Thoracic aorta (tissue), 2 donors: ENCODE data around the gene DBP. TPM values are rescaled to one million over a fixed set of nuclear protein-coding genes. Genes with fewer than 3 reads are reported as not detected.

Source experiments
- ATAC-seq: fragments of 150-250 bp; one replicate; pipeline ENCODE4 v1.8.0; 2017; ENCODE audit warnings: low read depth; ENCODE audit not compliant: insufficient number of reproducible peaks, low FRiP score
- DNase-seq: peaks from one replicate; pipeline ENCODE4 v3.0.0-alpha.2; 2020; ENCODE audit warnings: low spot score
- H3K27ac ChIP-seq, 2 donors: fragments of 200-600 bp; sonication (generic); 1 replicate in 1 of 2; 2 replicates in 1 of 2; pipeline ENCODE4 v1.5.1; 2016; ENCODE audit warnings: mild to moderate bottlenecking in 2 of 2, moderate library complexity in 2 of 2
- H3K27me3 ChIP-seq: fragments of 200-600 bp; sonication (generic); replicated peaks from 2 replicates; pipeline ENCODE4 v1.6.0; 2016; ENCODE audit warnings: mild to moderate bottlenecking; ENCODE audit not compliant: insufficient read depth
- H3K36me3 ChIP-seq: fragments of 200-600 bp; sonication (generic); one replicate; pipeline ENCODE4 v1.5.1; 2016
- H3K4me1 ChIP-seq, 2 donors: fragments of 200-600 bp; sonication (generic); 1 replicate in 1 of 2; 2 replicates in 1 of 2; pipeline versions ENCODE4 v1.5.1 to v1.6.0; 2016; ENCODE audit warnings: low read depth in 2 of 2, mild to moderate bottlenecking in 1 of 2; ENCODE audit not compliant: control insufficient read depth in 1 of 2
- H3K4me3 ChIP-seq: fragments of 200-600 bp; sonication (generic); 2 replicates; pipeline ENCODE4 v1.5.1; 2016; ENCODE audit warnings: mild to moderate bottlenecking
- H3K9me3 ChIP-seq: fragments of 200-600 bp; sonication (generic); 2 replicates; pipeline ENCODE4 v1.5.1; 2016
- CTCF ChIP-seq: fragments of 200-600 bp; sonication (generic); IDR thresholded peaks from one replicate; pipeline ENCODE4 v1.5.1; 2019; ENCODE audit warnings: antibody characterized with exemption
- total RNA-seq, 2 donors: library from RNA; depleted of rRNA; stranded (reverse); fragments of >200 nt; gene quantifications; one replicate each; pipeline versions ENCODE4 v1.1.0 to v1.2.3, GENCODE V29; 2016

The DBP gene
- total RNA-seq, 2 donors from 2014 or later, result 3.9 to 15.0 TPM

GRCh38 chr19:48603449-48603848, 33.7 kb downstream of the DBP start:
- TF ChIP-seq CTCF, result no peak
- Histone ChIP-seq H3K9me3 (no peaks in the 10 kb centered on the region), H3K4me1 (no peaks in the 10 kb centered on the region), H3K27ac (no peak overlapping the region), H3K4me3 (no peak overlapping the region), H3K36me3 (no peaks in the 10 kb centered on the region), H3K27me3 (no peaks in the 10 kb centered on the region)
- ATAC-seq (no peak), DNase-seq (no peak)

- Histone ChIP-seq H3K27ac (no peak overlapping the region), H3K27me3 (no peaks in the 10 kb centered on the region), H3K4me1 (no peaks in the 10 kb centered on the region), H3K36me3 (no peaks in the 10 kb centered on the region), H3K4me3 (no peak overlapping the region), H3K9me3 (no peaks in the 10 kb centered on the region)
- no peak for ATAC-seq
- no peak for TF ChIP-seq CTCF
- no peak for DNase-seq
Measured at GRCh38 chr19:48603001-48603400, 34.2 kb downstream of the DBP start.

- Histone ChIP-seq H3K36me3 (no peaks in the 10 kb centered on the region), H3K27ac (no peak overlapping the region), H3K4me1 (no peaks in the 10 kb centered on the region), H3K9me3 (no peaks in the 10 kb centered on the region), H3K4me3 (no peak overlapping the region), H3K27me3 (no peaks in the 10 kb centered on the region)
- no peak for ATAC-seq
- no peak for DNase-seq
- TF ChIP-seq CTCF, result no peak
Measured at GRCh38 chr19:48600679-48601417, 36.3 kb downstream of the DBP start.

GRCh38 chr19:48598996-48599700, 38.0 kb downstream of the DBP start:
- no peak overlapping the region for H3K27ac ChIP-seq
- ATAC-seq (no peak), DNase-seq (no peak)
- no peaks in the 10 kb centered on the region for H3K9me3 ChIP-seq
- no peaks in the 10 kb centered on the region for H3K4me1 ChIP-seq
- no peaks in the 10 kb centered on the region for H3K36me3 ChIP-seq
- TF ChIP-seq CTCF, result no peak
- H3K4me3 ChIP-seq, result no peak overlapping the region
- no peaks in the 10 kb centered on the region for H3K27me3 ChIP-seq

GRCh38 chr19:48596679-48597465, 40.3 kb downstream of the DBP start:
- no peaks in the 10 kb centered on the region for H3K27me3 ChIP-seq
- no peaks in the 10 kb centered on the region for H3K4me1 ChIP-seq
- no peak overlapping the region for H3K4me3 ChIP-seq
- H3K27ac ChIP-seq, result no peak overlapping the region
- H3K9me3 ChIP-seq, result no peaks in the 10 kb centered on the region
- ATAC-seq, result no peak
- no peak for DNase-seq
- no peak for TF ChIP-seq CTCF
- no peaks in the 10 kb centered on the region for H3K36me3 ChIP-seq
